Measurements from ENCODE around the gene ENAH.

GRCh38 chr1:225480825-225481434, 172.0 kb downstream of the ENAH start:
- TF ChIP-seq CTCF (IDR thresholded peaks at IDR 0.05 in 8 of 11, conservative IDR thresholded peaks at IDR 0.05 in 3 of 11) (peak; percentile 59 to 84 (median 72)), POLR2A (IDR thresholded peaks at IDR 0.05) (no peak)
